Stimulated activated CD8-positive, alpha-beta memory T cell treated with anti-CD3 and anti-CD28 coated beads, Interleukin-7, amount 100 ng/mL, for 1 hour (primary cell): ENCODE data around the gene CDKN2AIP.
"Not testable (repeated sequence)": the region's sequence is repeated elsewhere in the genome, so short reads cannot be mapped to it uniquely, and the experiment has no call there.

Experiments
- DNase-seq, 2 donors: peaks; one replicate each; pipeline ENCODE4 v3.0.0-alpha.2; 2020; ENCODE audit warnings: low read depth in 2 of 2

Gene CDKN2AIP

GRCh38 chr4:183413234-183414200 is 30.9 kb upstream of the CDKN2AIP start:
- no peak for DNase-seq

- no peak for DNase-seq
Measured at GRCh38 chr4:183416879-183417755, 27.3 kb upstream of the CDKN2AIP start.

- DNase-seq, result no peak
Measured at GRCh38 chr4:183422962-183423631, 21.3 kb upstream of the CDKN2AIP start.

- DNase-seq, result no peak
Measured at GRCh38 chr4:183424109-183424744, 20.2 kb upstream of the CDKN2AIP start.

GRCh38 chr4:183426507-183426906 is 17.9 kb upstream of the CDKN2AIP start:
- DNase-seq, result no peak

GRCh38 chr4:183429489-183429888 is 14.9 kb upstream of the CDKN2AIP start:
- DNase-seq, result no peak

- DNase-seq, result no peak
Measured at GRCh38 chr4:183430317-183430993, 14.0 kb upstream of the CDKN2AIP start.

- no peak for DNase-seq
Measured at GRCh38 chr4:183430994-183431347, 13.5 kb upstream of the CDKN2AIP start.

- no peak for DNase-seq
Measured at GRCh38 chr4:183431614-183432013, 12.8 kb upstream of the CDKN2AIP start.

GRCh38 chr4:183433183-183433582 is 11.3 kb upstream of the CDKN2AIP start:
- DNase-seq, result not testable (repeated sequence)

GRCh38 chr4:183434264-183434663 is 10.2 kb upstream of the CDKN2AIP start:
- DNase-seq, result no peak

GRCh38 chr4:183434666-183435190 is 9.7 kb upstream of the CDKN2AIP start:
- DNase-seq, result no peak

GRCh38 chr4:183435803-183436202 is 8.6 kb upstream of the CDKN2AIP start:
- DNase-seq, result no peak

GRCh38 chr4:183436417-183436816 is 8.0 kb upstream of the CDKN2AIP start:
- no peak for DNase-seq

- DNase-seq, result no peak
Measured at GRCh38 chr4:183437452-183437851, 7.0 kb upstream of the CDKN2AIP start.

- no peak for DNase-seq
Measured at GRCh38 chr4:183438458-183439113, 5.8 kb upstream of the CDKN2AIP start.

GRCh38 chr4:183441276-183441675 is 3.2 kb upstream of the CDKN2AIP start:
- no peak for DNase-seq

GRCh38 chr4:183443655-183444213 is 702 bp upstream of the CDKN2AIP start:
- DNase-seq, result no peak

GRCh38 chr4:183445097-183445428 is 627 bp downstream of the CDKN2AIP start:
- DNase-seq, result no peak

- no peak for DNase-seq
Measured at GRCh38 chr4:183447646-183448045, 3.2 kb downstream of the CDKN2AIP start.
